ENCODE results near the gene GLI3. TPM values are rescaled to one million over a fixed set of nuclear protein-coding genes. Genes with fewer than 3 reads are reported as not detected.

The GLI3 gene
- under 1 TPM; 0.28 to 0.36 TPM for total RNA-seq
- 0.06 TPM for polyA plus RNA-seq (2013, experiment 1 of 2)
- 0.34 TPM for polyA plus RNA-seq (2013, experiment 2 of 2)
- 0 to 0.86 (median 0.07) reads per million in 172 experiments for total RNA-seq

DNA sequence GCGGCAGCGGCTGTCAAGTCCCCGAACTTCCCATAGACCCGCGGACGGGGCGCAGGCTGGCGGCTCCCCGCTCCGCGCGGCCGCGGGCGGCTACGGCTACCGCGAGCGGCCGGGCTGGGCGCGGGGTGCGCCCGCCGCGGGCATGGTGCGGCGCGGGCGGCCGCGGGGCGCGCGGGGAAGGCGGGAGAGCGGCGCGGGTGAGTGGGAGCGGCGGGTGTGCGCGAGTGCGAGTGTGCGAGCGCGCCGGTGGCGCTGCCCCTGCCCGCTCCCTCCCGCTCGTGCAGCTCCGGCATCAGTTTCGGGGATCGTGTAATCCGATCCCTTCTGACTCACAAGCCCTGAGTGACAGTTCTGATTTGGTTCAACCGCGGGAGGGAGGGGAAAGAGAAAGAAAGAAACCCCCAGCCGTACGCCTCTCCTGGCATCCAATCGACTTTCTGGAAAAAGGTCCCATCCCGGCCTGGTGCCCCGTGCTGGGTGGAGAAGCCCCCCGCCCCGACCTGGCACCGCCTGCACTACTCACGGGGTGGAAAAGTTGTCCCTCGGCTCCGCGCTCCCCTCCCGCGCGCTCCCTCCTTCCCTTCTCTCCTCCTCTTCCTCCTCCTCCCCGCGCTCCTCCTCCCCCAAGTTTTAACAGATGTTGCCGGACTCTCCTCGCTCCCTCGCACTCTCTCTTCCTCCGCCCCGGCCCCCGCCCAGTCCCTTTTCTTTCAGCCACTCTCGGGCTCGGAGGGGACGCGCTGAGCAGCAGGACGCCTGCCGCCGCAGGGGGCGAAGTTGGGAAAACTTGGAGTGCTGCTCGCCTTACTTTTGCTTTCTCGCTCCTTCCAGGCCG, at the start of gene GLI3:
GLI3 (minus strand) TSS at position 234 of the 835 bp plus-strand sequence. CDS start 13,956 bp downstream, outside the sequence.
- H3K27ac Mint-ChIP-seq, result no peak within 1 kb of the TSS
- Histone ChIP-seq H3K27ac (ENCODE audit: low read depth in 1 of 2, low read length in 2 of 2) (no peak within 1 kb of the TSS), H3K9me3 (ENCODE audit: control insufficient read depth in 1 of 2, insufficient read depth in 1 of 2, low read length in 2 of 2) (peaks cover 0 to 14% of the 10 kb centered on the region in 2 experiments), H3K36me3 (ENCODE audit: insufficient read depth, low read length) (no peaks in the 10 kb centered on the region), H3K27me3 (ENCODE audit: control insufficient read depth in 1 of 2, insufficient read depth in 2 of 2, low read length in 2 of 2) (peaks cover 33 to 45% of the 10 kb centered on the region in 2 experiments), H3K4me3 (ENCODE audit: low read length) (peak within 1 kb of the TSS; percentile 34), H3K4me1 (ENCODE audit: insufficient read depth, low read length) (peaks cover 5% of the 10 kb centered on the region)
- TF ChIP-seq, protein P1, sequence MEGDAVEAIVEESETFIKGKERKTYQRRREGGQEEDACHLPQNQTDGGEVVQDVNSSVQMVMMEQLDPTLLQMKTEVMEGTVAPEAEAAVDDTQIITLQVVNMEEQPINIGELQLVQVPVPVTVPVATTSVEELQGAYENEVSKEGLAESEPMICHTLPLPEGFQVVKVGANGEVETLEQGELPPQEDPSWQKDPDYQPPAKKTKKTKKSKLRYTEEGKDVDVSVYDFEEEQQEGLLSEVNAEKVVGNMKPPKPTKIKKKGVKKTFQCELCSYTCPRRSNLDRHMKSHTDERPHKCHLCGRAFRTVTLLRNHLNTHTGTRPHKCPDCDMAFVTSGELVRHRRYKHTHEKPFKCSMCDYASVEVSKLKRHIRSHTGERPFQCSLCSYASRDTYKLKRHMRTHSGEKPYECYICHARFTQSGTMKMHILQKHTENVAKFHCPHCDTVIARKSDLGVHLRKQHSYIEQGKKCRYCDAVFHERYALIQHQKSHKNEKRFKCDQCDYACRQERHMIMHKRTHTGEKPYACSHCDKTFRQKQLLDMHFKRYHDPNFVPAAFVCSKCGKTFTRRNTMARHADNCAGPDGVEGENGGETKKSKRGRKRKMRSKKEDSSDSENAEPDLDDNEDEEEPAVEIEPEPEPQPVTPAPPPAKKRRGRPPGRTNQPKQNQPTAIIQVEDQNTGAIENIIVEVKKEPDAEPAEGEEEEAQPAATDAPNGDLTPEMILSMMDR (IDR thresholded peaks at IDR 0.05), result no peak
- peaks cover 5% of the 10 kb centered on the region for H3K4me1 Mint-ChIP-seq (ENCODE audit: low read depth)
- peak; percentile 37 for ATAC-seq (ENCODE audit: poor library complexity)
- ChIA-PET CTCF (no interaction called here), POLR2A (no interaction called here)
- no peak for DNase-seq
- intact Hi-C loops (cut with DNase I, micrococcal nuclease), result no loop called here
- H3K36me3 Mint-ChIP-seq (ENCODE audit: low read depth), result no peaks in the 10 kb centered on the region
- no peaks in the 10 kb centered on the region for H3K9me3 Mint-ChIP-seq
- peaks cover 75% of the 10 kb centered on the region for H3K27me3 Mint-ChIP-seq
- H3K4me3 Mint-ChIP-seq, result peak within 1 kb of the TSS; percentile 82

DNA sequence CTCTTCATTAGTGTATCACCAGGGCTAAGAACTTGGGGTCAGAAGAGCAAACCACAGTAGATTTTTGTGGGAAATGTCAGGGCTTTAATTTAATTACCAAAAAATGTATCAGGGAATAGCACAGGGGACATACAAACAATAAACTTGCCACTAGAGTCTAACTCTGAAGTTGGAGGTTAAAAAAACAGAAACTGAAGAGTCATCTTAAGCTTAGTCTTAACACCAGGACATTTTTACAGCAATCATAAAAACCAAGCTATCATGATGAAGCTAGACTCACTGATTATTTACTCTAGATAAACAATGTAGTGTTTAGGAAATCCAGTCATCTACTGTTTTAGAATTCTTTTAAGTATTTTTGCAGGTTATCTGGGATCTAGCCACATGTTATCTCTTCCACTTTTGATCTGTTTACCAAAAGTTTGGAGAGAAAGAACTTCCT, 48.4 kb upstream of the GLI3 start:
- ChIA-PET CTCF (no interaction called here), POLR2A (no interaction called here)
- H3K27ac Mint-ChIP-seq, result no peak overlapping the region
- peaks cover 8% of the 10 kb centered on the region for H3K27me3 Mint-ChIP-seq
- H3K9me3 Mint-ChIP-seq, result no peaks in the 10 kb centered on the region
- no peak overlapping the region for H3K27ac ChIP-seq (ENCODE audit: low read depth in 1 of 2, low read length in 2 of 2)
- no peak overlapping the region for H3K4me3 ChIP-seq (ENCODE audit: low read length)
- DNase-seq, result no peak
- H3K36me3 Mint-ChIP-seq (ENCODE audit: low read depth), result no peaks in the 10 kb centered on the region
- no peaks in the 10 kb centered on the region for H3K36me3 ChIP-seq (ENCODE audit: insufficient read depth, low read length)
- no peak overlapping the region for H3K4me3 Mint-ChIP-seq
- H3K4me1 ChIP-seq (ENCODE audit: insufficient read depth, low read length), result no peaks in the 10 kb centered on the region
- ATAC-seq (ENCODE audit: poor library complexity), result no peak
- intact Hi-C loops (cut with DNase I, micrococcal nuclease), result no loop called here
- no peaks in the 10 kb centered on the region for H3K27me3 ChIP-seq (ENCODE audit: control insufficient read depth in 1 of 2, insufficient read depth in 2 of 2, low read length in 2 of 2)
- peaks cover 0 to 4% of the 10 kb centered on the region in 2 experiments for H3K9me3 ChIP-seq (ENCODE audit: control insufficient read depth in 1 of 2, insufficient read depth in 1 of 2, low read length in 2 of 2)
- TF ChIP-seq, protein P1 (IDR thresholded peaks at IDR 0.05), result no peak
- no peaks in the 10 kb centered on the region for H3K4me1 Mint-ChIP-seq (ENCODE audit: low read depth)

DNA sequence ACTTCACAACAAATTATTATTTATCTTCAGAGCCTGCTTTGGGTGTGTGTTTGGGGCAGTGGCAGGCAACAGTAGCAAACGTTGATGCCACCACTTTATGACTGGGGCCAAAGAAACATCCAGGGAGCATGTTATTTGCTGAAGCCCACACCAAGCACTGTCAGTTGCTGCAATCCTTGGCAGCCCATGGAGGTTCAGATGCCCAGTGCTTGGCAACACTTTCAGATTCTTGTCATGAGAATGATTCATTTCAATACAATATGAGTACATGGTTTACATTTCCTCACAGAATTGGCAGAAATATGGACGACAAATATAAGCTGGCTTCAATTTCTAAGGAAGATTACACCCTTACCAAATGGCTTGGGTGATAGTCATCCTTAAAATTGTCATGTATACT, 46.5 kb upstream of the GLI3 start:
- ATAC-seq (ENCODE audit: poor library complexity), result no peak

More for the DNA sequence above, 46.5 kb upstream of the GLI3 start:
- Mint-ChIP-seq H3K9me3 (no peaks in the 10 kb centered on the region), H3K27ac (no peak overlapping the region), H3K27me3 (peaks cover 23% of the 10 kb centered on the region), H3K4me3 (no peak overlapping the region), H3K36me3 (ENCODE audit: low read depth) (no peaks in the 10 kb centered on the region), H3K4me1 (ENCODE audit: low read depth) (no peaks in the 10 kb centered on the region)
- H3K4me3 ChIP-seq (ENCODE audit: low read length), result no peak overlapping the region
- TF ChIP-seq, protein P1 (IDR thresholded peaks at IDR 0.05), result no peak
- no peaks in the 10 kb centered on the region for H3K36me3 ChIP-seq (ENCODE audit: insufficient read depth, low read length)
- no peaks in the 10 kb centered on the region for H3K27me3 ChIP-seq (ENCODE audit: control insufficient read depth in 1 of 2, insufficient read depth in 2 of 2, low read length in 2 of 2)
- H3K9me3 ChIP-seq (ENCODE audit: control insufficient read depth in 1 of 2, insufficient read depth in 1 of 2, low read length in 2 of 2), result peaks cover 0 to 4% of the 10 kb centered on the region in 2 experiments
- intact Hi-C loops (cut with DNase I, micrococcal nuclease), result no loop called here
- no peak for DNase-seq
- ChIA-PET POLR2A (no interaction called here), CTCF (no interaction called here)
- H3K27ac ChIP-seq (ENCODE audit: low read depth in 1 of 2, low read length in 2 of 2), result no peak overlapping the region
- H3K4me1 ChIP-seq (ENCODE audit: insufficient read depth, low read length), result no peaks in the 10 kb centered on the region
